WTC11 (cell line): Measurements from ENCODE around the gene PPP1R36. TPM values are rescaled to one million over a fixed set of nuclear protein-coding genes. Genes with fewer than 3 reads are reported as not detected.

Experiments
- ATAC-seq: fragments of 200-7000 bp; cut with Tn5 transposase; 2 replicates; pipeline ENCODE4 v1.10.0; 2021; ENCODE audit warnings: mild to moderate bottlenecking, moderate library complexity
- CTCF ChIA-PET: fragments of 300-600 bp; sonication (Branson Sonifier 250); formaldehyde crosslinking; loops from one replicate; lab custom pipeline; 2021; ENCODE audit warnings: antibody characterized with exemption; lab: Charles Lee
- POLR2A ChIA-PET: fragments of 350-600 bp; sonication (Branson Sonifier 250); formaldehyde crosslinking; loops from one replicate; lab custom pipeline; 2021; ENCODE audit warnings: antibody characterized with exemption; lab: Charles Lee
- DNase-seq: peaks from one replicate; pipeline ENCODE4 v3.0.0; 2021; ENCODE audit warnings: low spot score
- H3K27ac Mint-ChIP-seq: 2 replicates; pipeline ENCODE4 v1.8.0; 2021; ENCODE audit warnings: mixed read lengths
- H3K27me3 Mint-ChIP-seq: 2 replicates; pipeline ENCODE4 v1.8.0; 2021; ENCODE audit warnings: low read depth, mild to moderate bottlenecking, moderate library complexity, mixed read lengths
- H3K36me3 Mint-ChIP-seq: 2 replicates; pipeline ENCODE4 v1.8.0; 2021; ENCODE audit warnings: mixed read lengths
- H3K4me1 Mint-ChIP-seq: 2 replicates; pipeline ENCODE4 v1.8.0; 2022; ENCODE audit warnings: mixed read lengths
- H3K4me3 Mint-ChIP-seq: 2 replicates; pipeline ENCODE4 v1.8.0; 2021; ENCODE audit warnings: mild to moderate bottlenecking, moderate library complexity, mixed read lengths
- H3K9me3 Mint-ChIP-seq: 2 replicates; pipeline ENCODE4 v1.8.0; 2021; ENCODE audit warnings: mixed read lengths
- ATF3 ChIP-seq: sonication (generic); formaldehyde crosslinking; conservative IDR thresholded peaks from 2 replicates; pipeline ENCODE4 v1.8.1; 2022; ENCODE audit warnings: mild to moderate bottlenecking, missing genetic modification reagents
- CBFB ChIP-seq: sonication (generic); formaldehyde crosslinking; IDR thresholded peaks from 2 replicates; pipeline ENCODE4 v1.8.1; 2022; ENCODE audit warnings: mild to moderate bottlenecking, low read depth, missing genetic modification reagents
- CREB1 ChIP-seq: sonication (generic); formaldehyde crosslinking; IDR thresholded peaks from 2 replicates; pipeline ENCODE4 v1.8.0; 2023; ENCODE audit warnings: mild to moderate bottlenecking, missing genetic modification reagents
- CTCF ChIP-seq: fragments of 200-600 bp; IDR thresholded peaks from 2 replicates; pipeline ENCODE4 v1.8.0; 2022; ENCODE audit warnings: antibody characterized with exemption
- ELF4 ChIP-seq: sonication (generic); formaldehyde crosslinking; IDR thresholded peaks from 2 replicates; pipeline ENCODE4 v1.8.1; 2022; ENCODE audit warnings: low read depth, mild to moderate bottlenecking, moderate library complexity, missing genetic modification reagents
- MLX ChIP-seq: sonication (generic); formaldehyde crosslinking; IDR thresholded peaks from 2 replicates; pipeline ENCODE4 v1.8.1; 2023; ENCODE audit warnings: mild to moderate bottlenecking, missing genetic modification reagents, moderate library complexity
- NFE2L1 ChIP-seq: sonication (generic); formaldehyde crosslinking; IDR thresholded peaks from 2 replicates; pipeline ENCODE4 v1.8.1; 2023; ENCODE audit warnings: missing genetic modification reagents
- NR3C1 ChIP-seq: sonication (generic); formaldehyde crosslinking; conservative IDR thresholded peaks from 2 replicates; pipeline ENCODE4 v1.8.1; 2023; ENCODE audit warnings: low read depth, mild to moderate bottlenecking, missing genetic modification reagents
- OVOL2 ChIP-seq: fragments of 250-450 bp; sonication (Bioruptor Pico); IDR thresholded peaks from 2 replicates; pipeline ENCODE4 v1.9.0; 2021; ENCODE audit warnings: mild to moderate bottlenecking, borderline replicate concordance
- PREB ChIP-seq: sonication (generic); formaldehyde crosslinking; IDR thresholded peaks from 2 replicates; pipeline ENCODE4 v1.8.1; 2022; ENCODE audit warnings: mild to moderate bottlenecking, missing genetic modification reagents, moderate library complexity, borderline replicate concordance
- RELA ChIP-seq: sonication (generic); formaldehyde crosslinking; IDR thresholded peaks from 2 replicates; pipeline ENCODE4 v1.8.1; 2022; ENCODE audit warnings: missing genetic modification reagents, mild to moderate bottlenecking, borderline replicate concordance
- SMAD3 ChIP-seq: sonication (generic); formaldehyde crosslinking; IDR thresholded peaks from 2 replicates; pipeline ENCODE4 v1.8.0; 2022; ENCODE audit warnings: missing genetic modification reagents, mild to moderate bottlenecking, borderline replicate concordance
- ZNF121 ChIP-seq: sonication (generic); formaldehyde crosslinking; IDR thresholded peaks from 2 replicates; pipeline ENCODE4 v1.8.0; 2023; ENCODE audit warnings: missing genetic modification reagents
- ZNF232 ChIP-seq: sonication (generic); formaldehyde crosslinking; IDR thresholded peaks from 2 replicates; pipeline ENCODE4 v1.8.0; 2022; ENCODE audit warnings: mild to moderate bottlenecking, missing genetic modification reagents
- ZNF263 ChIP-seq: sonication (generic); formaldehyde crosslinking; IDR thresholded peaks from 2 replicates; pipeline ENCODE4 v1.8.1; 2022; ENCODE audit warnings: low read depth, mild to moderate bottlenecking, moderate library complexity, missing genetic modification reagents
- ZNF281 ChIP-seq: sonication (generic); formaldehyde crosslinking; IDR thresholded peaks from 2 replicates; pipeline ENCODE4 v1.8.0; 2023; ENCODE audit warnings: mild to moderate bottlenecking, missing genetic modification reagents
- ZNF317 ChIP-seq: sonication (generic); formaldehyde crosslinking; IDR thresholded peaks from 2 replicates; pipeline ENCODE4 v1.8.1; 2023; ENCODE audit warnings: low read depth, mild to moderate bottlenecking, moderate library complexity, missing genetic modification reagents, borderline replicate concordance
- ZNF423 ChIP-seq: fragments of 250-450 bp; sonication (Bioruptor Pico); IDR thresholded peaks from 2 replicates; pipeline ENCODE4 v2.1.2; 2022; ENCODE audit warnings: mild to moderate bottlenecking, moderate library complexity
- ZNF512 ChIP-seq: sonication (generic); formaldehyde crosslinking; IDR thresholded peaks from 2 replicates; pipeline ENCODE4 v1.8.1; 2022; ENCODE audit warnings: missing genetic modification reagents, borderline replicate concordance
- ZNF671 ChIP-seq: fragments of 250-450 bp; sonication (Bioruptor Pico); IDR thresholded peaks from 2 replicates; pipeline ENCODE4 v1.8.0; 2021; ENCODE audit warnings: mild to moderate bottlenecking
- total RNA-seq: library from RNA; stranded (reverse); gene quantifications from 3 replicates; pipeline ENCODE4 v1.2.3, GENCODE V29; 2021

The PPP1R36 gene
- total RNA-seq, 1 experiment from 2014 or later = 0.70 TPM

GRCh38 chr14:64604001-64604400, 54.2 kb downstream of the PPP1R36 start:
- no peak for ATAC-seq
- ChIA-PET POLR2A (no interaction called here), CTCF (no interaction called here)
- no peaks in the 10 kb centered on the region for H3K9me3 Mint-ChIP-seq
- H3K4me3 Mint-ChIP-seq = no peak overlapping the region
- H3K4me1 Mint-ChIP-seq = peaks cover 3% of the 10 kb centered on the region; the same call in 1 of the 2 replicates
- H3K36me3 Mint-ChIP-seq = no peaks in the 10 kb centered on the region
- TF ChIP-seq ZNF263 (CRISPR knock-in tag) = no peak
- TF ChIP-seq ZNF423 (CRISPR knock-in tag) = no peak
- no peak for TF ChIP-seq SMAD3 (CRISPR knock-in tag)
- no peak for TF ChIP-seq OVOL2 (CRISPR knock-in tag)
- TF ChIP-seq ZNF512 = no peak
- TF ChIP-seq CBFB (CRISPR knock-in tag) = no peak
- no peak for TF ChIP-seq CTCF
- no peak for TF ChIP-seq RELA (CRISPR knock-in tag)
- TF ChIP-seq MLX (CRISPR knock-in tag) = no peak
- no peak for TF ChIP-seq ZNF232 (CRISPR knock-in tag)
- no peak for TF ChIP-seq ELF4 (CRISPR knock-in tag)
- TF ChIP-seq PREB (CRISPR knock-in tag) = no peak
- no peak for TF ChIP-seq ZNF671 (CRISPR knock-in tag)
- TF ChIP-seq CREB1 = no peak
- TF ChIP-seq ZNF281 (CRISPR knock-in tag) = no peak
- no peak for TF ChIP-seq ATF3 (CRISPR knock-in tag)
- TF ChIP-seq ZNF121 = no peak
- TF ChIP-seq NFE2L1 (CRISPR knock-in tag) = no peak
- TF ChIP-seq ZNF317 (CRISPR knock-in tag) = no peak
- TF ChIP-seq NR3C1 (CRISPR knock-in tag) = no peak
- no peaks in the 10 kb centered on the region for H3K27me3 Mint-ChIP-seq
- no peak for DNase-seq
- no peak overlapping the region for H3K27ac Mint-ChIP-seq
